Measurements from ENCODE around the gene BBS10. TPM values are rescaled to one million over a fixed set of nuclear protein-coding genes. Genes with fewer than 3 reads are reported as not detected.

BBS10 gene
- total and polyA plus RNA-seq, 7 donors = 3.6 to 9.1 (median 5.5) TPM

DNA sequence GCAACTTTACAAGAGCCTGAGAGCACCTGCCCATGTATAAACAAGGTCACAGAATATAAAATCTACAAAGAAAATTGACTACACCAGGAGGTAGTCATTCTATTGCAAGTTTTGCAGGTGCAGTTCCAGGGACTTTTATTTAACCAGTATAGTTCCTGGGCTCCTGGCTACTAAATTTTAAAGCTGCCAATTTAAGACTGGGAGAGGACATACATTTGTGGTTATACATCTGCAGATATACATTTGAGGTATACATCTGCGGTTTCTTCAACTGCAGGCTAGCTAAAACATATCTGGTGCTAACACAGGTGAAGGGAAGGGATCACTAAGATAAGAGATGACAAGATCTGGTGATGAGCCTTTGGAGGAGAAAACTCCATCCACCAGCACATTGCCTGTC, 30.2 kb downstream of the BBS10 start:
- no peak overlapping the region for H3K4me3 ChIP-seq
- ATAC-seq (no peak), DNase-seq (no peak)
- H3K9me3 ChIP-seq = no peaks in the 10 kb centered on the region
- H3K27me3 ChIP-seq (ENCODE audit: insufficient read depth in 3 of 3, low read length in 2 of 3) = no peaks in the 10 kb centered on the region
- H3K36me3 ChIP-seq (ENCODE audit: insufficient read depth in 1 of 2, low read depth in 1 of 2) = no peaks in the 10 kb centered on the region
- no peaks in the 10 kb centered on the region for H3K4me1 ChIP-seq
- intact Hi-C loops (cut with DNase I) = no loop called here
- 88 to 94% (median 90%) methylated on average over 1 of the region's 1 CpG for WGBS, 3 donors
- TF ChIP-seq, protein P1, sequence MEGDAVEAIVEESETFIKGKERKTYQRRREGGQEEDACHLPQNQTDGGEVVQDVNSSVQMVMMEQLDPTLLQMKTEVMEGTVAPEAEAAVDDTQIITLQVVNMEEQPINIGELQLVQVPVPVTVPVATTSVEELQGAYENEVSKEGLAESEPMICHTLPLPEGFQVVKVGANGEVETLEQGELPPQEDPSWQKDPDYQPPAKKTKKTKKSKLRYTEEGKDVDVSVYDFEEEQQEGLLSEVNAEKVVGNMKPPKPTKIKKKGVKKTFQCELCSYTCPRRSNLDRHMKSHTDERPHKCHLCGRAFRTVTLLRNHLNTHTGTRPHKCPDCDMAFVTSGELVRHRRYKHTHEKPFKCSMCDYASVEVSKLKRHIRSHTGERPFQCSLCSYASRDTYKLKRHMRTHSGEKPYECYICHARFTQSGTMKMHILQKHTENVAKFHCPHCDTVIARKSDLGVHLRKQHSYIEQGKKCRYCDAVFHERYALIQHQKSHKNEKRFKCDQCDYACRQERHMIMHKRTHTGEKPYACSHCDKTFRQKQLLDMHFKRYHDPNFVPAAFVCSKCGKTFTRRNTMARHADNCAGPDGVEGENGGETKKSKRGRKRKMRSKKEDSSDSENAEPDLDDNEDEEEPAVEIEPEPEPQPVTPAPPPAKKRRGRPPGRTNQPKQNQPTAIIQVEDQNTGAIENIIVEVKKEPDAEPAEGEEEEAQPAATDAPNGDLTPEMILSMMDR (IDR thresholded peaks at IDR 0.05) = no peak
- H3K27ac ChIP-seq = no peak overlapping the region

DNA sequence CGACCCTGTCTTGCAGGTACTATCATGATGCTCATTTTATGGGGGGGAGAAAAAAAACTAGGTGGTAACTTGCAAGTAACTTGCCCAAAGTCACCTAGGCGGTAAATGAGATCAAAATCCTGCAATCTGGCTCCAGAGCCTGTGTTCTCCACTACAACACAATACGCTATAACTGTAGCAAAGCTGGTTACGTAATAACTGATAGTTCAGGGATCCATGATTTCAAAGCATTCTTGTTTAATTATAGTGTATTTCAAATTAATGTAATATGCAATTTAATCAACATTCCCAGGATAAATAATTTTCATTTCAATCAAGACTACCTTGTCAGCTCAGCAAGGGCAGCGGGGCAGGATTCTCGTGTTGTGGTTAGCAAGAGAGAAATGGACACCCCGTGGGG, 31.7 kb downstream of the BBS10 start:
- TF ChIP-seq, protein P1 (IDR thresholded peaks at IDR 0.05) = no peak
- no peak overlapping the region for H3K27ac ChIP-seq
- ATAC-seq (no peak), DNase-seq (no peak)
- no peaks in the 10 kb centered on the region for H3K9me3 ChIP-seq
- no peaks in the 10 kb centered on the region for H3K4me1 ChIP-seq
- 78 to 86% (median 80%) methylated on average over 7 of the region's 7 CpGs for WGBS, 3 donors
- intact Hi-C loops (cut with DNase I) = no loop called here
- peaks cover 0 to 3% (median 0%) of the 10 kb centered on the region in 3 donors for H3K27me3 ChIP-seq (ENCODE audit: insufficient read depth in 3 of 3, low read length in 2 of 3)
- no peaks in the 10 kb centered on the region for H3K36me3 ChIP-seq (ENCODE audit: insufficient read depth in 1 of 2, low read depth in 1 of 2)
- H3K4me3 ChIP-seq = no peak overlapping the region

GRCh38 chr12:76313299-76313698, 34.9 kb downstream of the BBS10 start:
- TF ChIP-seq, protein P1 (IDR thresholded peaks at IDR 0.05) = no peak
- 56 to 72% (median 59%) methylated on average over 9 of the region's 9 CpGs for WGBS, 3 donors
- intact Hi-C loops (cut with DNase I) = no loop called here

DNA sequence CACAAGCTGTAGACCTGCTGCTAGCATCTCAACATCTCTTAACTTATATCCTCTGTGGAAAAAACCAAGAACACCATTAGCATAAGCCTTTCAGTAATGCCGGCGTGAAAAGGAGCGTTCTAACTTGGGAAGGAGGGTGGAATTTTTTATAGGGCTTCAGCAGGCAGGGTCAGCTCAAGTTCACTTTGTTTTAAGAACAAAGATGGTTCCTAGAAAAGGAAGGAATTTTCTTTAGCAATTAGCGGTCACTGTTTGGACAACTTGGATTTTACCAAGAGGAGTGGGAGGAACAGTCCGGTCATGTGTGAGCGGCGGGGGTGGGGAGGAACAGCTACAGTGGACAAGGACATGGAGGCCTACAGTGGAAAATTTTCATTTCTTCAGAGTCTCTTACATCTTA, 35.9 kb downstream of the BBS10 start:
- Histone ChIP-seq H3K27me3 (ENCODE audit: insufficient read depth in 3 of 3, low read length in 2 of 3) (peaks cover 0 to 3% (median 0%) of the 10 kb centered on the region in 3 donors), H3K36me3 (ENCODE audit: insufficient read depth in 1 of 2, low read depth in 1 of 2) (peaks cover 0 to 3% of the 10 kb centered on the region in 2 donors), H3K27ac (no peak overlapping the region), H3K4me1 (no peaks in the 10 kb centered on the region), H3K9me3 (no peaks in the 10 kb centered on the region), H3K4me3 (no peak overlapping the region)
- WGBS, 3 donors = 68 to 76% (median 74%) methylated on average over 7 of the region's 7 CpGs
- no peak for ATAC-seq
- intact Hi-C loops (cut with DNase I) = no loop called here
- TF ChIP-seq, protein P1 (IDR thresholded peaks at IDR 0.05) = no peak
- DNase-seq = no peak

More at GRCh38 chr12:76313299-76313698, 34.9 kb downstream of the BBS10 start:
- H3K4me1 ChIP-seq = no peaks in the 10 kb centered on the region
- H3K27ac ChIP-seq = no peak overlapping the region
- ATAC-seq = no peak
- no peak for DNase-seq
- H3K36me3 ChIP-seq (ENCODE audit: insufficient read depth in 1 of 2, low read depth in 1 of 2) = peaks cover 0 to 3% of the 10 kb centered on the region in 2 donors
- H3K27me3 ChIP-seq (ENCODE audit: insufficient read depth in 3 of 3, low read length in 2 of 3) = peaks cover 0 to 3% (median 0%) of the 10 kb centered on the region in 3 donors
- no peaks in the 10 kb centered on the region for H3K9me3 ChIP-seq
- no peak overlapping the region for H3K4me3 ChIP-seq

DNA sequence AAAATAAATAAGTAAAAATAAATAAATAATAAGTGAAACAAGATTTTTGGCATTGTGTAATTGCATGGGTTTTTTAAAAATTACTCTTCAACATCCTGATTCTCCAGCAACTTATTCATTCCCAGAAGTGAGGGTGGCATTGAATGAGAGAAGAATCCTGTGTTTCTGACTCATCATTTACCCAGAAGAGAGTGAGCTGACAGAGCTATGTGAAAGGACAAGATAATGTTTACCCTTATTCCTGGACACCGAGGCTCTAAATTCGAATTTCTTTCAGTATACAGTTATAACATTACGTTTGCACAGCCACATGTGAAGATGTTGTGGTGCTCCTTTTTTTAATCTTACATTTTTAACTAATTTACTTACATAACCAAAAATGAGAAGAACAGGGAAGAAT, 36.4 kb downstream of the BBS10 start:
- intact Hi-C loops (cut with DNase I) = no loop called here
- 91 to 97% (median 95%) methylated on average over 3 of the region's 3 CpGs for WGBS, 3 donors
- no peaks in the 10 kb centered on the region for H3K9me3 ChIP-seq
- H3K4me1 ChIP-seq = no peaks in the 10 kb centered on the region
- H3K36me3 ChIP-seq (ENCODE audit: insufficient read depth in 1 of 2, low read depth in 1 of 2) = peaks cover 0 to 3% of the 10 kb centered on the region in 2 donors
- DNase-seq = no peak
- peaks cover 0 to 3% (median 0%) of the 10 kb centered on the region in 3 donors for H3K27me3 ChIP-seq (ENCODE audit: insufficient read depth in 3 of 3, low read length in 2 of 3)
- no peak overlapping the region for H3K4me3 ChIP-seq
- H3K27ac ChIP-seq = no peak overlapping the region
- no peak for ATAC-seq
- TF ChIP-seq, protein P1 (IDR thresholded peaks at IDR 0.05) = no peak

Measured in psoas muscle (tissue), 8 donors.